Keratinocyte (primary cell): Measurements from ENCODE around the gene DNAJC24. TPM values are rescaled to one million over a fixed set of nuclear protein-coding genes. Genes with fewer than 3 reads are reported as not detected.

Experiments
- DNase-seq: peaks from one replicate; pipeline ENCODE4 v3.0.0-alpha.2; 2011; ENCODE audit warnings: low read depth, missing footprints, low spot score
- FAIRE-seq: peaks from 2 replicates; lab custom pipeline; 2011; peaks lifted over from hg19 to GRCh38; lab: Jason Lieb, UNC
- H2AFZ ChIP-seq: 2 replicates; pipeline ENCODE4 v1.6.0; 2012; ENCODE audit warnings: low read length, control low read depth, inconsistent platforms; ENCODE audit not compliant: control insufficient read depth
- H3K27ac ChIP-seq: 2 replicates; pipeline ENCODE4 v1.5.1; 2011; ENCODE audit warnings: low read length; ENCODE audit not compliant: control insufficient read depth, insufficient read depth
- H3K27me3 ChIP-seq: 3 replicates; pipeline ENCODE4 v1.6.0; 2011; ENCODE audit warnings: low read length; ENCODE audit not compliant: control insufficient read depth, insufficient read depth; ENCODE audit errors: extremely low read depth
- H3K36me3 ChIP-seq, 2 experiments: 2 replicates in 1 of 2; 3 replicates in 1 of 2; pipeline ENCODE4 v1.5.1; 2011; ENCODE audit warnings: low read length in 2 of 2, mild to moderate bottlenecking in 1 of 2; ENCODE audit not compliant: control insufficient read depth in 2 of 2, insufficient read depth in 2 of 2; ENCODE audit errors: extremely low read depth in 1 of 2
- H3K4me1 ChIP-seq: 3 replicates; pipeline ENCODE4 v1.5.1; 2011; ENCODE audit warnings: low read length; ENCODE audit not compliant: control insufficient read depth, insufficient read depth; ENCODE audit errors: extremely low read depth
- H3K4me2 ChIP-seq: 3 replicates; pipeline ENCODE4 v1.6.0; 2011; ENCODE audit warnings: low read depth, low read length; ENCODE audit not compliant: control insufficient read depth, insufficient read depth; ENCODE audit errors: extremely low read depth
- H3K4me3 ChIP-seq, 3 experiments: fragments of 200-600 bp in 1 of 3; sonication (generic) in 1 of 3; 2 replicates in 2 of 3; 3 replicates in 1 of 3; pipeline ENCODE4 v1.5.1; 2011 to 2016; ENCODE audit warnings: low read length in 3 of 3, mild to moderate bottlenecking in 3 of 3, control low read depth in 2 of 3, inconsistent platforms in 1 of 3, low read depth in 1 of 3, mixed read lengths in 1 of 3, mixed run types in 1 of 3, moderate library complexity in 1 of 3; ENCODE audit not compliant: control insufficient read depth in 2 of 3, insufficient read depth in 2 of 3; ENCODE audit errors: extremely low read depth in 1 of 3
- H3K79me2 ChIP-seq: 2 replicates; pipeline ENCODE4 v1.6.0; 2012; ENCODE audit warnings: low read length; ENCODE audit not compliant: control insufficient read depth, insufficient read depth
- H3K9ac ChIP-seq: 3 replicates; pipeline ENCODE4 v1.6.0; 2011; ENCODE audit warnings: low read length; ENCODE audit not compliant: control insufficient read depth, insufficient read depth; ENCODE audit errors: extremely low read depth
- H3K9me1 ChIP-seq: 3 replicates; pipeline ENCODE4 v1.6.0; 2011; ENCODE audit warnings: low read length; ENCODE audit not compliant: control insufficient read depth, insufficient read depth; ENCODE audit errors: extremely low read depth
- H3K9me3 ChIP-seq: 2 replicates; pipeline ENCODE4 v1.5.1; 2012; ENCODE audit warnings: low read depth, low read length; ENCODE audit not compliant: control insufficient read depth
- H4K20me1 ChIP-seq: 3 replicates; pipeline ENCODE4 v1.6.0; 2011; ENCODE audit warnings: low read length; ENCODE audit not compliant: control insufficient read depth, insufficient read depth; ENCODE audit errors: extremely low read depth
- EZH2 ChIP-seq: IDR thresholded peaks from one replicate; pipeline ENCODE4 v1.6.1; 2012; ENCODE audit warnings: inconsistent platforms, mild to moderate bottlenecking, low read length, moderate library complexity
- dilution Hi-C: fragments of 300-500 bp; cut with MboI; formaldehyde crosslinking; loops from one replicate; pipeline ENCODE4 v1.7.0; 2020; ENCODE audit warnings: low sequenced_read_pairs; ENCODE audit not compliant: extremely low pct_ligation_motif_present
- polyA plus RNA-seq, 5 experiments: library from polyadenylated mRNA; depleted of rRNA in 3 of 5; stranded (reverse) in 3 of 5; stranded (forward) in 1 of 5; unstranded in 1 of 5; fragments of >200 nt; gene quantifications; 1 replicate in 1 of 5; 2 replicates in 3 of 5; 3 replicates in 1 of 5; pipeline versions ENCODE4 v1.2.1 to v1.2.3, GENCODE V29; 2011 to 2012; ENCODE audit warnings: missing spikeins in 2 of 5, low read depth in 1 of 5, low replicate concordance in 1 of 5
- TF ChIP-seq, protein P1 (sequence below), 3 experiments: IDR thresholded peaks in 1 of 3; conservative IDR thresholded peaks in 1 of 3; optimal IDR thresholded peaks in 1 of 3; 2 replicates in 2 of 3; 3 replicates in 1 of 3; pipeline versions ENCODE3 to v1.5.1; 2011; ENCODE audit warnings: low read length in 3 of 3, mild to moderate bottlenecking in 3 of 3, moderate library complexity in 2 of 3, control low read depth in 1 of 3, inconsistent platforms in 1 of 3; ENCODE audit not compliant: insufficient read depth in 2 of 3; ENCODE audit errors: extremely low read depth in 1 of 3

DNAJC24 gene
- polyA plus RNA-seq, 1 donor (not counting 4 experiments of a cell fraction or from before 2014, with no cell fraction given), result 30.3 TPM

DNA sequence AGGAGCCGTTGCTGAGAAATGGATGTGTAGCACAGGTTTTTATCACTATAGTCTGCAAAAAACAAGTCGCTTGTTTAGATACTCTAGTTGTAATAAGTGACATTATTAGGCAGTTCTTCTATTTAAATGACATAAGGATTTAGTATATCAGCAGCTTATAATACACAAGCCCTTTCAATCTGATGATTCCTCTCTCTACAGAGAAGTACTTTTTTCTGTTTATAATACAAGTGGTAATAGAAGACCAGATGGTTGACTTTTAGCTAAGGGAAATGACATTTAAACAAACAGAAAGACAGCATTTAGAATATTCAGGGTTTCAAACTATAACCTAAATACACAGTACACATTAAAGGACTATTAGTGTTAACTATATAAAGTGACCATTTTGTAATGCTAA lies 79.4 kb downstream of the DNAJC24 start:
- dilution Hi-C loops, result no loop called here
- Histone ChIP-seq H3K27ac (no peak overlapping the region), H4K20me1 (no peaks in the 10 kb centered on the region), H3K27me3 (no peaks in the 10 kb centered on the region), H3K4me2 (no peak overlapping the region), H3K79me2 (no peaks in the 10 kb centered on the region), H3K9me1 (no peaks in the 10 kb centered on the region), H3K9me3 (no peaks in the 10 kb centered on the region), H3K9ac (no peak overlapping the region), H2AFZ (no peak overlapping the region), H3K4me3 (no peak overlapping the region), H3K36me3 (no peaks in the 10 kb centered on the region), H3K4me1 (no peaks in the 10 kb centered on the region)
- no peak for TF ChIP-seq EZH2
- TF ChIP-seq, protein P1, sequence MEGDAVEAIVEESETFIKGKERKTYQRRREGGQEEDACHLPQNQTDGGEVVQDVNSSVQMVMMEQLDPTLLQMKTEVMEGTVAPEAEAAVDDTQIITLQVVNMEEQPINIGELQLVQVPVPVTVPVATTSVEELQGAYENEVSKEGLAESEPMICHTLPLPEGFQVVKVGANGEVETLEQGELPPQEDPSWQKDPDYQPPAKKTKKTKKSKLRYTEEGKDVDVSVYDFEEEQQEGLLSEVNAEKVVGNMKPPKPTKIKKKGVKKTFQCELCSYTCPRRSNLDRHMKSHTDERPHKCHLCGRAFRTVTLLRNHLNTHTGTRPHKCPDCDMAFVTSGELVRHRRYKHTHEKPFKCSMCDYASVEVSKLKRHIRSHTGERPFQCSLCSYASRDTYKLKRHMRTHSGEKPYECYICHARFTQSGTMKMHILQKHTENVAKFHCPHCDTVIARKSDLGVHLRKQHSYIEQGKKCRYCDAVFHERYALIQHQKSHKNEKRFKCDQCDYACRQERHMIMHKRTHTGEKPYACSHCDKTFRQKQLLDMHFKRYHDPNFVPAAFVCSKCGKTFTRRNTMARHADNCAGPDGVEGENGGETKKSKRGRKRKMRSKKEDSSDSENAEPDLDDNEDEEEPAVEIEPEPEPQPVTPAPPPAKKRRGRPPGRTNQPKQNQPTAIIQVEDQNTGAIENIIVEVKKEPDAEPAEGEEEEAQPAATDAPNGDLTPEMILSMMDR (optimal IDR thresholded peaks at IDR 0.05 in 1 of 3, IDR thresholded peaks at IDR 0.05 in 1 of 3, conservative IDR thresholded peaks at IDR 0.05 in 1 of 3; ENCODE audit: extremely low read depth in 1 of 3, insufficient read depth in 2 of 3, low read length in 3 of 3), result no peak
- DNase-seq (no peak), FAIRE-seq (no peak)

DNA sequence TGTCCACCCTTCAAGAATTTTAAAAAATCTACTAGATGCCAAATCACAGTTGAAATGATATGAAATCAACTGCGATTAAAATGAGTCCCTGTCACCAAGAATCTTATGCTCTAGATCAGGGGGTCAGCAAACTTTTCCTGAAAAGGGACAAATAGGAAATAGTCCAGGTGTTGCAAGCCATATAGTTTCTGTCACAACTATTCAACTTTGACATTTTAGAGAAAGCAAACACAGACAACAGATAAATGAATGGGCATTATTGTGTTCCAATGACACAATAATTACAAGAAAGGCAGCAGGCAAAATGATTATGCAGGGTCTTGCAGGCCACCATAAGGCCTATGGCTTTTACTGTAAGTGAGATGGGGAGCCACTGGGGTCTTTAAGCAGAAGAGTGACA lies 81.2 kb downstream of the DNAJC24 start:
- Histone ChIP-seq H3K4me3 (no peak overlapping the region), H4K20me1 (no peaks in the 10 kb centered on the region), H3K4me2 (no peak overlapping the region), H3K9ac (no peak overlapping the region), H3K9me3 (no peaks in the 10 kb centered on the region), H3K36me3 (no peaks in the 10 kb centered on the region), H3K79me2 (no peaks in the 10 kb centered on the region), H3K9me1 (no peaks in the 10 kb centered on the region), H3K27ac (no peak overlapping the region), H2AFZ (no peak overlapping the region), H3K4me1 (no peaks in the 10 kb centered on the region), H3K27me3 (no peaks in the 10 kb centered on the region)
- no peak for DNase-seq
- no peak for FAIRE-seq
- dilution Hi-C loops, result no loop called here
- TF ChIP-seq, protein P1 (optimal IDR thresholded peaks at IDR 0.05 in 1 of 3, IDR thresholded peaks at IDR 0.05 in 1 of 3, conservative IDR thresholded peaks at IDR 0.05 in 1 of 3; ENCODE audit: extremely low read depth in 1 of 3, insufficient read depth in 2 of 3, low read length in 3 of 3), result no peak
- no peak for TF ChIP-seq EZH2
